Stimulated activated CD4-positive, alpha-beta T cell treated with anti-CD3 and anti-CD28 coated beads, TNF-alpha, amount 100 ng/mL, for 1 hour (primary cell): ENCODE data around the gene BOLL.
"Not testable (repeated sequence)": the region's sequence is repeated elsewhere in the genome, so short reads cannot be mapped to it uniquely, and the experiment has no call there.

ENCODE experiments used
- DNase-seq, 3 donors: peaks; one replicate each; pipeline ENCODE4 v3.0.0-alpha.2; 2020; ENCODE audit warnings: low read depth in 3 of 3, low spot score in 1 of 3

The BOLL gene

GRCh38 chr2:197798187-197798586, 13.1 kb upstream of the BOLL start:
- DNase-seq, result no peak

GRCh38 chr2:197795277-197795676, 10.2 kb upstream of the BOLL start:
- DNase-seq, result no peak

- DNase-seq, result no peak
Measured at GRCh38 chr2:197793456-197793855, 8.3 kb upstream of the BOLL start.

GRCh38 chr2:197786010-197786877, 1.1 kb upstream of the BOLL start:
- DNase-seq, result peak in 1 of 3 donors; percentile 50

GRCh38 chr2:197782126-197782525, 3.0 kb downstream of the BOLL start:
- DNase-seq, result no peak

- DNase-seq, result no peak
Measured at GRCh38 chr2:197779261-197779660, 5.9 kb downstream of the BOLL start.

GRCh38 chr2:197777823-197778407, 7.2 kb downstream of the BOLL start:
- no peak for DNase-seq

GRCh38 chr2:197760293-197760657, 24.8 kb downstream of the BOLL start:
- DNase-seq, result no peak

- no peak for DNase-seq
Measured at GRCh38 chr2:197759625-197760292, 25.4 kb downstream of the BOLL start.

- DNase-seq, result no peak
Measured at GRCh38 chr2:197759013-197759412, 26.1 kb downstream of the BOLL start.

- no peak for DNase-seq
Measured at GRCh38 chr2:197740200-197740599, 44.9 kb downstream of the BOLL start.

GRCh38 chr2:197728555-197729544, 56.3 kb downstream of the BOLL start:
- not testable (repeated sequence) for DNase-seq

GRCh38 chr2:197727011-197727410, 58.1 kb downstream of the BOLL start:
- DNase-seq, result no peak

- no peak for DNase-seq
Measured at GRCh38 chr2:197717863-197718262, 67.3 kb downstream of the BOLL start.

GRCh38 chr2:197713271-197713670, 71.8 kb downstream of the BOLL start:
- no peak for DNase-seq

- no peak for DNase-seq
Measured at GRCh38 chr2:197711578-197711977, 73.5 kb downstream of the BOLL start.

GRCh38 chr2:197710424-197711042, 74.6 kb downstream of the BOLL start:
- no peak for DNase-seq

- DNase-seq, result not testable (repeated sequence)
Measured at GRCh38 chr2:197709140-197709539, 76.0 kb downstream of the BOLL start.

GRCh38 chr2:197708331-197708730, 76.8 kb downstream of the BOLL start:
- no peak for DNase-seq
